Measurements from ENCODE around the gene ST7. TPM values are rescaled to one million over a fixed set of nuclear protein-coding genes. Genes with fewer than 3 reads are reported as not detected.

The ST7 gene
- total and polyA plus RNA-seq, 2 experiments from 2014 or later: 9.9 to 18.3 TPM

DNA sequence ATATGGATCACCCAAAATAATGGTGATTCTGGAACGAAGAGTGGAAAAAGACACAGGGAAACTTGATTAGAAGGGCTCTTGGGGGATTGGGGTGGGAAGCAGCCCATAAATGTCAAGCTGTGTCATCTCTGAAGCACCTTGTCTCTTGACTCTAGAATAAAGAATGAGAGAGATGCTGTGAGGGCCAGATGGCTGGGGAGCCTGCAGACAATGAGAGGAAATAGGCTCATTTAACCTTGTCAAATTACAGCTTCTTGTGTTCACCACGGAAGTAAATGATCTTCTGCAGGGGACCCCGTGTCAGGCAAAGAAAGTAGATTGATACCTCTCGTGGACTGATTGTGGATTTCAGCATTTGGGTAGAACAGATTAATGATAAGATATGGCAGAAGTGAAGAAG, 159.3 kb downstream of the ST7 start:
- no peaks in the 10 kb centered on the region for H3F3A ChIP-seq (replicated peaks; ENCODE audit: low read depth)
- H3K27me3 ChIP-seq (ENCODE audit: insufficient read depth): no peaks in the 10 kb centered on the region
- H3K27me3 Mint-ChIP-seq (ENCODE audit: insufficient read depth, low read depth, poor library complexity): peaks cover 6% of the 10 kb centered on the region
- peaks cover 41% of the 10 kb centered on the region for H3K4me1 Mint-ChIP-seq
- no peak for ATAC-seq
- no peaks in the 10 kb centered on the region for H3K79me2 ChIP-seq (replicated peaks; ENCODE audit: insufficient read depth)
- H3K4me3 Mint-ChIP-seq: no peak overlapping the region
- no peak overlapping the region for H3K4me2 ChIP-seq
- H3K27ac ChIP-seq (ENCODE audit: low read depth): no peak overlapping the region
- H3K9me2 ChIP-seq (ENCODE audit: insufficient read depth): no peaks in the 10 kb centered on the region
- TF ChIP-seq REST (IDR thresholded peaks at IDR 0.05; ENCODE audit: unreplicated experiment) (no peak), ZNF462 (CRISPR knock-in tag; IDR thresholded peaks at IDR 0.05) (no peak), EZH2phosphoT487 (IDR thresholded peaks at IDR 0.05; ENCODE audit: unreplicated experiment) (no peak), NANOG (IDR thresholded peaks at IDR 0.05; ENCODE audit: borderline replicate concordance) (no peak), ZNF331 (CRISPR knock-in tag; IDR thresholded peaks at IDR 0.05; ENCODE audit: low read depth) (no peak), ZNF114 (CRISPR knock-in tag; IDR thresholded peaks at IDR 0.05) (no peak), STAT1 (IDR thresholded peaks at IDR 0.05; ENCODE audit: unreplicated experiment) (no peak), JUNB (IDR thresholded peaks at IDR 0.05; ENCODE audit: unreplicated experiment) (no peak), POLR2AphosphoS5 (IDR thresholded peaks at IDR 0.05; ENCODE audit: low read depth) (no peak)
- no peak overlapping the region for H2AFZ ChIP-seq
- peaks cover 12% of the 10 kb centered on the region; the same call in 2 of the 3 replicates for H3K9me3 Mint-ChIP-seq
- H4K20me1 ChIP-seq (replicated peaks; ENCODE audit: insufficient read depth): no peaks in the 10 kb centered on the region
- no peak for DNase-seq (ENCODE audit: low spot score)
- H3K36me3 ChIP-seq (ENCODE audit: insufficient read depth): peaks cover 7% of the 10 kb centered on the region; the same call in 1 of the 2 replicates
- peaks cover 15% of the 10 kb centered on the region for H3K4me1 ChIP-seq (ENCODE audit: insufficient read depth)
- no peak overlapping the region for H3K4me3 ChIP-seq
- peaks cover 14% of the 10 kb centered on the region; the same call in 2 of the 3 replicates for H3K36me3 Mint-ChIP-seq (ENCODE audit: low read depth)
- H3K27ac Mint-ChIP-seq: peak overlapping the region; percentile 22
